Limb (tissue), 2 donors: ENCODE data around the gene SLC4A2.
"Not testable (repeated sequence)": the region's sequence is repeated elsewhere in the genome, so short reads cannot be mapped to it uniquely, and the experiment has no call there.

Experiments
- DNase-seq, 2 donors: peaks; one replicate each; pipeline ENCODE4 v3.0.0-alpha.2; 2016; ENCODE audit errors: extremely low spot score in 2 of 2

SLC4A2 gene

GRCh38 chr7:151059367-151060112, at the start of gene SLC4A2:
Gene SLC4A2 (plus strand): TSS chr7:151059589. CDS start chr7:151061988, 2,399 bp downstream.
- peak; percentile 80 to 93 for DNase-seq

DNA sequence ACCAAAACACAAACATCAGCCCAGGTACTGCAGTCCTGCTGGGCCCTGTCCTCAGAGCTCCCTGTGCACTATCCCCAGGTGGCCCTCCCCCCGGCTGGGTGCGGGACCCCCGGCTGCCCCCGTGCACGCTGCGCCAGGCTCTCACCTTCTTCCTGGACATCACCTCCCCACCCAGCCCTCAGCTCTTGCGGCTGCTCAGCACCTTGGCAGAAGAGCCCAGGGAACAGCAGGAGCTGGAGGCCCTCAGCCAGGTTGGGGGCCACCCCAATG, 49.4 kb upstream of the SLC4A2 start:
- no peak for DNase-seq

- DNase-seq, result no peak
Measured at GRCh38 chr7:151010307-151011096, 48.9 kb upstream of the SLC4A2 start.

DNA sequence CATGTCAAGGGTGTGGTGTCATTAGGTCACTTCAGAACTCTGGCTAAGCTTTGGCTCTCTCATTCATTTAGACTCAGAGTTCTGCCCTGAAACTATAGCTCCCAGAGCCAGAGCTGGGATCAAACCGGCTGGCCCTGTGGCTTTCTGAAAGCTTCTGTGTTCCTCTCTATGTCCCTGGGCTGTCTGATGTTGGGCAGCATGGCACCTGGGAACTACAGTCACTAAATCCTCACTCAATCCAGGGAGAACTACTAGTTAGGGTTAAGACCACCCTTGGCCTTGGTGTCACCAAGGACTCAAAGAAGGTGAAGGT, 48.3 kb upstream of the SLC4A2 start:
- DNase-seq, result no peak

GRCh38 chr7:151011616-151012015, 47.8 kb upstream of the SLC4A2 start:
- not testable (repeated sequence) for DNase-seq

DNA sequence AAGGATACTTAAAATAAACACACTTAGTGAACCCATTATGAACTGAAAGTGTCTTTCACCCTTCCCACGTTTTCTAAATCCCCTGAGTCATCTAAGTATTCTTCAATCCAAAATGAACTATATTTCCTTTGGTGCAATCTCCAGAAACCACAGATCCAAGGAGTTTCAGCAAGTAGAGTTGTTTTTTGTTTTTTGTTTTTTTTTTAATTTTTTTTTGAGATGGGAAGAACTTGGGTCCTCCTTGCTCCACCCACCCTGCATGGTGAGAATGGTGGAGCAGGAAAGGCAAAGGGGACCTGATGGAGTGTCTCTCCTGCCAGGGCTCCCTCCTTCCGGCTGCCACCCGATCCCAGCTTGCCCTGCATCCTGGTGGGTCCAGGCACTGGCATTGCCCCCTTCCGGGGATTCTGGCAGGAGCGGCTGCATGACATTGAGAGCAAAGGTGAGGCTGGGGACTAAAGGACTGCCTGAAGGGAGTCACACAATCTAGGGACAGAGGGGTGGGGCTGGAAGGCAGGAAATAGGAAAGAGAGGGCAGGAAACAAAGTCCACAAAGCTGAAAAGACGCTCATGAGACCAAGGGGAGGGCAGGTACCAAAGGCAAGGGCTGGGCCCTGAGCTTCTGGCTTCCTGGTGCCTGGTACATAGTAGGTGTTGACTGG, 47.2 kb upstream of the SLC4A2 start:
- no peak for DNase-seq

- DNase-seq, result peak; percentile 59 to 71
Measured at GRCh38 chr7:151012911-151013347, 46.5 kb upstream of the SLC4A2 start.

DNA sequence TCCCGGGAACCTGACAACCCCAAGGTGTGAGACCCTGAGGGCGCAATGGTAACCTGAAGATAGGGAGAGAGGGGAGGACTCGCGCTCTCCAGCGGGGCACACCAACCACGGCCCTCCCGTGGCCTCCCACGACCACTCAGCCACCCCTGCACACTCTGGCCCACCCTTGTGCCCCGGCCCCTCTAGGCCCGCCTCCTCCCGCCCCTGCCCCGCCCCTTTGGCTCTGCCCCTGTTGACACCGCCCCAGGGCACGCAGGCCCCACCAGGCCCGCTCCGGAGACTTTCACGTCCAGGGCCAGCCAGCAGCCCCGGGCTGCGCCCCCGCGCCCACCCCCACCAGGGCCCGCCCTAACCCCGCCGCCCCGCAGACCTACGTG, 46.0 kb upstream of the SLC4A2 start:
- DNase-seq, result no peak

DNA sequence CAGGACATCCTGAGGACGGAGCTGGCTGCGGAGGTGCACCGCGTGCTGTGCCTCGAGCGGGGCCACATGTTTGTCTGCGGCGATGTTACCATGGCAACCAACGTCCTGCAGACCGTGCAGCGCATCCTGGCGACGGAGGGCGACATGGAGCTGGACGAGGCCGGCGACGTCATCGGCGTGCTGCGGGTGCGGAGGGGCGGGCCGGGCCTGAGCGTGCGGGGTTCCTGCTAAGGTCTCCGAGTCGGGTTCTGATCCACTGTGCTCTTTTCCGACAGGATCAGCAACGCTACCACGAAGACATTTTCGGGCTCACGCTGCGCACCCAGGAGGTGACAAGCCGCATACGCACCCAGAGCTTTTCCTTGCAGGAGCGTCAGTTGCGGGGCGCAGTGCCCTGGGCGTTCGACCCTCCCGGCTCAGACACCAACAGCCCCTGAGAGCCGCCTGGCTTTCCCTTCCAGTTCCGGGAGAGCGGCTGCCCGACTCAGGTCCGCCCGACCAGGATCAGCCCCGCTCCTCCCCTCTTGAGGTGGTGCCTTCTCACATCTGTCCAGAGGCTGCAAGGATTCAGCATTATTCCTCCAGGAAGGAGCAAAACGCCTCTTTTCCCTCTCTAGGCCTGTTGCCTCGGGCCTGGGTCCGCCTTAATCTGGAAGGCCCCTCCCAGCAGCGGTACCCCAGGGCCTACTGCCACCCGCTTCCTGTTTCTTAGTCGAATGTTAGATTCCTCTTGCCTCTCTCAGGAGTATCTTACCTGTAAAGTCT, 45.5 kb upstream of the SLC4A2 start:
- DNase-seq, result peak; percentile 79 to 90

DNA sequence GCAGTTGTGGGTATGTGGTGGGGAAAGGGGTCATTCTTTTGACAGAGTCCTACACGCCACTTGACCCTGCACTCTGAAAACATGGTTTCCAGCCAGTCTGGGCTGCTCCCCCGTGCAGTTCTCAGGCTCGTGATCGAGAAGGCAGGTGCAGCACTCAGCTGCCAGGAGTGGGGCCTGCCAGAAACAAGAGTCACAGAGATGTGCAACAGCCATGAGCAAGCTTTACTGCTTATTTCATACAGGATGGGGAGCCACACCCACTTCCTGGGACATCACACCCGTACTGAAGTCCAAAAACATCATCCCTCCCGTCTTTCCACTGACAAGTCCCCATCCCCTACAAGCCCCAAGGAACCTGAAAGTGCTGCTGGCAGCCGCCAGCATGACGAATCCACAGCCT, 44.4 kb upstream of the SLC4A2 start:
- no peak for DNase-seq

DNA sequence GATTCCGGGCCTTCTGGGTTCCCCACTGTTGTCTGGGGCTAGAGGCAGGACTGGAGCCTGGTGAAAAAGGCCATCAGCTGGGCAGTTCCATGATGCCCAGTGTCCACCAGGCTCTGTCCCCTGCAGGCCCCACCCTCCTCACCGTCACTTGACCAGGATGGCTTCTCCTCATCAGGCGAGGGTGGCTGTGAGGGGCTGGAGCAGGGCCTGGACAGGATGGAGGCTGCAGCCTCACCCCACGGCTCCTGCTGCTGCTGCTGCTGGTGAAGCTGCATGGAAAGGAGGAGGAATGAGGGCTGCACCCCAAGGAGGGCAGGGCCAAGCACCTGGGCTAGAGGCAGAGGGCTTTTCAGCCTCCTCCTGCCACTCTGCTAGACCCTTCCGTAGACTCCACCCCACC, 43.4 kb upstream of the SLC4A2 start:
- no peak for DNase-seq

DNA sequence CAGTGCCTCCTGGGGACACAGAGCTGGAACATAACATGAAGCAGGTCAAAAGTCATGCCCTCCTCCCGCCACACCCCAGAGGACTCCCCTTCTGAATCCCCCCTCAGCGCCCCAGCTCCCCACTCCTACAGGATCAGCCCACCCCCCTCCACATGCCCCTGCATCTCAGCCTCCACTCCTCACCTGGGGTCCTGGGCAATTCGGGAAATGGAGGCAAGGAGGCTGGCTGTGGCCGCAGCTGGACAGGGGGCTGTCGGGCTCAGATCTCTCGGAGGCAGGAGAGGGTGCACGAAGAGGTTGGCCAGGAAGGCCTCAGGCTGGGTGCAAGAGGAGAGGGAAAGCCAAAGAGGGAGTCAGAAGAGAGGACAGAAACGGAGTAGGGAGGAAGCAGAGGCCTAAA, 42.9 kb upstream of the SLC4A2 start:
- DNase-seq, result no peak

DNA sequence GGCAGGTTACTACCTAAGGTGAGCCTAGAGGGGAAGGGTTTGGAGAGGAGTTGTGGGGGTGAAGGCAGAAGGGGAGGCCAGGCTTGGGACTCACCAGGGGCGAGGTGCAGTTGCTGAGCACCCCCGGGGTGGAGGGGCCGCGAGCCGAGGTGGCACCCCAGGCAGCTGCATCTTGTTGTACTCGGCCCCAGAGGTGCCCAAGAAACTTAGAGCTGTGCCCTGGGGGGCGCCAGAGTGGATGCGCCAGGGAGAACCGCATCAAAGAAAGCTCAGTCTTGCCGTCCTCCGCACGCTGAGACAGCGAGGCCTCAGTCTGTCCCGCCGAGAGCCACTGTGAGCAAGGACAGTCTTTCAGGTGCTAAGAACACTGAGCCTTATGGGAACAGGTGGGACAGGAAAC, 42.4 kb upstream of the SLC4A2 start:
- DNase-seq, result no peak

DNA sequence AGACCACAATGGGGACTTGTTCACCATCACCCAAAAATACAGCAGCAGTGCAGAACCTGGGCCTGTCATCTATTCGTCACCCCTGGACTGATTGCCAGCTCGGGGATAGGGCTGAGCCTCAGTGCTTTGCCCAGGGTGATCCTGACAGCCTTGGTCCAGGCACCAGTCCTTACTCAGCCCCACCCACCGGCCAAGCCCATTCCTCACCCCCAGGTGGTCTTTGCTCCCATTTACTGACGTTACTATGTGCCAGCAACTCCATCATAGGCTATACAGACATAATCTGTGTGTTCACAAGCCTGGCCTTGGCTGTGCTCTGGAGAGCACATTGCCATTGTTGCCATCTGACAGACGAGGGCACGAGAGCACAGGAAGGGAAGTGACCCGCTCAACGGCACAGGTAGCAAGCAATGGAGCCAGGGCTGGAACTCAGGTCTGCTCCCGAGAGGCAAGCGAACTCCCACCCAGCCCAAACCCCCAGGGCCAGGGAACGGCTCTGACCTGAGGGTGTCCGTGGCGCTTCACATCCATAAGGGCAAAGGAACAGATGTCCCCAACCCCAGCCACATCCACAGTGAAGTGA, 41.9 kb upstream of the SLC4A2 start:
- DNase-seq, result no peak

DNA sequence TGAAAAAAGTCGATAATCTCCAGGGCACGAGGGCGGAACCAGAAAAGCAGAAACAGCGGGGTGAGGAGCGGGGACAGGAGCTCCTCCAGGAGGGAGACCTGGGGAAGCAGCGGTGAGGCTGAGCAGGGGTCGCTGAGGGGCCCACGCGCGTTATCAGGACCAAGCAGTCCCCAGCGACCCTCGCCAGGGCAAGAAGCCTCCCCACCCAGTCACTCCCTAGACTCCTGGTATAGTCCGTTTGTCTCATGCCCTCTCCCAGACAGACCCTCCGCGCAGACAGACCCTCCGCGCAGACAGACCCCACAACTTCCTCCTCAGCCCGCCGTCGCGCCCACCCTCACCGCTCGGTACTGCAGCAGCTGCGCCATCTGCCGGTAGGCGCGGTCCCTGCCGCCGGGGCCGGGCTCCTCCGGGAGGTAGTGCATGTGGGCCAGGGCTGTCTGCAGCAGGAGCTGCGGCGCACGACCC, 41.4 kb upstream of the SLC4A2 start:
- DNase-seq, result peak; percentile 56 to 93

- DNase-seq, result peak in 1 of 2 donors; percentile 80
Measured at GRCh38 chr7:151018421-151019129, 40.8 kb upstream of the SLC4A2 start.

DNA sequence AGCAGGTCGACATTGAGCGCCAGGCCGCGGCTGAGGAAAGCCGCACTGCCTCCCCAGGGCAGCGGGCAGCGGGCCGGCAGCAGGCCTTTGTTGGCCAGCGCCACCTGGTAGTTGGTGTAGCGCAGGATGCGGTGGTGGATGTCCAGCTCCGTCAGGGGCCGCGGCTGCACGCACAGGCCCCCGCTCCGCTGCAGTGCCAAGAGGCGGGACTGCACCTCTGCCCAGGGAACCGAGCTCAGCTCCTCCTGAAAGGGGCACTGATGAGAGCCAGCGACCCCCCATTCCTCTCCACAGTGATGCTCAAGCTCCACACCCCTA, 40.3 kb upstream of the SLC4A2 start:
- DNase-seq, result no peak

- DNase-seq, result no peak
Measured at GRCh38 chr7:151020231-151020630, 39.2 kb upstream of the SLC4A2 start.

GRCh38 chr7:151023232-151023631, 36.2 kb upstream of the SLC4A2 start:
- DNase-seq, result no peak

GRCh38 chr7:151024435-151025056, 34.8 kb upstream of the SLC4A2 start, which contains the start of gene ATG9B:
Gene ATG9B (minus strand): TSS chr7:151024494. CDS start chr7:151024423, 71 bp downstream.
- no peak for DNase-seq
